ENCODE measurements around the gene FGFR4. TPM values are rescaled to one million over a fixed set of nuclear protein-coding genes. Genes with fewer than 3 reads are reported as not detected.
A peak's percentile ranks its signal among the peaks of the same experiment; 100 is the strongest.

Gene FGFR4
- polyA plus RNA-seq, 2 donors = 1.3 to 1.4 TPM

DNA sequence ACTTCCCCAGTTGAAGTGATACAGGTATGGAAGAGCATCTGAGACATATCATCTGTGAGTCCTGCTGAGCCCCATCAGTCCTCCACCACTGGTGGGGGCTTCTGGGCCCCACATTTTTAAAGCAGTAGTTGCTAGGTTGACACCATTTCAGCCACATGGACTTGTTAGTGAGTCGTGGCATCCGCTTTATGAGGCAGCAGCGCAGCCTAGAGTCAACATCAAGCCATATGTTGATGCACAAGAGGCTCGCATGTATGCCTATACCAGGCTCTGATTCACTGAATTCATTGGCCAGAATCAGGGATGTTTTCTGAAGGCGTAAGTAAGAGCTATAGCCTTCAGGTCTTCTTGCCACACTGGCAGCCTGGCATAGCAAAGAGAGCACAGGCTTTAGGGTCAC, 37.4 kb upstream of the FGFR4 start:
- Histone ChIP-seq H3K27me3 (ENCODE audit: control insufficient read depth in 1 of 2, insufficient read depth in 2 of 2, low read length in 2 of 2) (no peaks in the 10 kb centered on the region), H3K9me3 (ENCODE audit: control insufficient read depth in 2 of 2, insufficient read depth in 1 of 2, low read depth in 1 of 2, low read length in 1 of 2) (no peaks in the 10 kb centered on the region), H3K27ac (ENCODE audit: low read depth in 2 of 2, low read length in 1 of 2) (peak overlapping the region in 1 of 2 donors; percentile 24), H3K4me1 (ENCODE audit: control insufficient read depth in 2 of 2, insufficient read depth in 2 of 2, low read length in 1 of 2) (peaks cover 0 to 3% of the 10 kb centered on the region in 2 donors), H3K4me3 (ENCODE audit: low read depth in 1 of 2, low read length in 2 of 2) (no peak overlapping the region), H3K36me3 (ENCODE audit: control insufficient read depth in 2 of 2, insufficient read depth in 2 of 2, low read length in 1 of 2) (peaks cover 2 to 8% of the 10 kb centered on the region in 2 donors)
- 95 to 97% methylated on average over 5 of the region's 5 CpGs for WGBS, 2 donors

DNA sequence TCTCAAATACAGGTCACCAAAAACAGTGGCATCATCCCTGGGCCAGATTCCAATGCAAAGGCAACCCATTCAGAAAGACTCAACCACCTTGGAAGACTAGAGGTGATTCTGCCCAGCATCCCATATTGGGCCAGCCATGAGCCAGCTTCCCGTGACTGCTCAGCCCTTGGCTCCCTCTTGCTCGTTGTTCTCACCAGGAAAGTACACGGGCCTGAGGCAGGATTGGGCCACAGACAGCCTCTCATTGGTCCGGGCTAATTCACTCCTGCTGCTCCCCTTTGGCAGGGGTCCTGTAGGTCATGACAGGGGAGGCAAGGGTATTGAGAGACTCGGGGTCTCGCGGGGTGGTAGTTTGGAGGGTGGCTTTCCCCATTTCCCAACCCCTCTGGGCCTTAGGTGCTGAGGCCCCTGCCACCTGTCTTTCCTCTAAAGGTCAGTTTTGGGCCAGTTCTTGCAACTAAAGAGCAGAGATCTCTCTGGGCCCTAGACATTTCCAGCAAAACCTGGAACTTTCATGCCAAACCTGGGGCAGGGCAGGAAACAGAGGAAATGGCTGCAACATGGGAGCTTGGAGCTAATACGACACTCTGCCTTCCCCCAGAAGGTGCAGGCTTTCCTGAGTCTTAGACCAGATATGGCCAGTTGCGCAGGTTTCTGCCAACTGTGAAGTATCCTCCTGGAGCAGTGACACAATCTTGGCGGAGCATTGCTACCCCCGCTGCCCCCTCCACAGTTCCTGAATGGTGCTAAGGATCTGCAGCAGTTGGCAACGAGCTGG, 22.0 kb upstream of the FGFR4 start:
- Histone ChIP-seq H3K4me3 (ENCODE audit: low read depth in 1 of 2, low read length in 2 of 2) (no peak overlapping the region), H3K4me1 (ENCODE audit: control insufficient read depth in 2 of 2, insufficient read depth in 2 of 2, low read length in 1 of 2) (no peaks in the 10 kb centered on the region), H3K27ac (ENCODE audit: low read depth in 2 of 2, low read length in 1 of 2) (no peak overlapping the region), H3K9me3 (ENCODE audit: control insufficient read depth in 2 of 2, insufficient read depth in 1 of 2, low read depth in 1 of 2, low read length in 1 of 2) (no peaks in the 10 kb centered on the region), H3K36me3 (ENCODE audit: control insufficient read depth in 2 of 2, insufficient read depth in 2 of 2, low read length in 1 of 2) (peaks cover 4 to 9% of the 10 kb centered on the region in 2 donors), H3K27me3 (ENCODE audit: control insufficient read depth in 1 of 2, insufficient read depth in 2 of 2, low read length in 2 of 2) (no peaks in the 10 kb centered on the region)
- WGBS, 2 donors = 83 to 87% methylated on average over 12 of the region's 12 CpGs

- WGBS, 2 donors = 82 to 83% methylated on average over 6 of the region's 6 CpGs
- no peak overlapping the region for H3K27ac ChIP-seq (ENCODE audit: low read depth in 2 of 2, low read length in 1 of 2)
- H3K9me3 ChIP-seq (ENCODE audit: control insufficient read depth in 2 of 2, insufficient read depth in 1 of 2, low read depth in 1 of 2, low read length in 1 of 2) = no peaks in the 10 kb centered on the region
- no peak overlapping the region for H3K4me3 ChIP-seq (ENCODE audit: low read depth in 1 of 2, low read length in 2 of 2)
- H3K36me3 ChIP-seq (ENCODE audit: control insufficient read depth in 2 of 2, insufficient read depth in 2 of 2, low read length in 1 of 2) = peaks cover 4 to 9% of the 10 kb centered on the region in 2 donors
- no peaks in the 10 kb centered on the region for H3K4me1 ChIP-seq (ENCODE audit: control insufficient read depth in 2 of 2, insufficient read depth in 2 of 2, low read length in 1 of 2)
- no peaks in the 10 kb centered on the region for H3K27me3 ChIP-seq (ENCODE audit: control insufficient read depth in 1 of 2, insufficient read depth in 2 of 2, low read length in 2 of 2)
Observed at GRCh38 chr5:177065491-177065890, 21.2 kb upstream of the FGFR4 start.

- Histone ChIP-seq H3K4me3 (ENCODE audit: low read depth in 1 of 2, low read length in 2 of 2) (no peak overlapping the region), H3K27ac (ENCODE audit: low read depth in 2 of 2, low read length in 1 of 2) (no peak overlapping the region), H3K9me3 (ENCODE audit: control insufficient read depth in 2 of 2, insufficient read depth in 1 of 2, low read depth in 1 of 2, low read length in 1 of 2) (no peaks in the 10 kb centered on the region), H3K27me3 (ENCODE audit: control insufficient read depth in 1 of 2, insufficient read depth in 2 of 2, low read length in 2 of 2) (no peaks in the 10 kb centered on the region), H3K4me1 (ENCODE audit: control insufficient read depth in 2 of 2, insufficient read depth in 2 of 2, low read length in 1 of 2) (no peaks in the 10 kb centered on the region), H3K36me3 (ENCODE audit: control insufficient read depth in 2 of 2, insufficient read depth in 2 of 2, low read length in 1 of 2) (peaks cover 4 to 9% of the 10 kb centered on the region in 2 donors)
- 94 to 97% methylated on average over 2 of the region's 2 CpGs for WGBS, 2 donors
Observed at GRCh38 chr5:177066224-177066623, 20.5 kb upstream of the FGFR4 start.

- peaks cover 4 to 9% of the 10 kb centered on the region in 2 donors for H3K36me3 ChIP-seq (ENCODE audit: control insufficient read depth in 2 of 2, insufficient read depth in 2 of 2, low read length in 1 of 2)
- WGBS, 2 donors = 97% methylated on average over 5 of the region's 5 CpGs
- H3K27me3 ChIP-seq (ENCODE audit: control insufficient read depth in 1 of 2, insufficient read depth in 2 of 2, low read length in 2 of 2) = no peaks in the 10 kb centered on the region
- no peak overlapping the region for H3K4me3 ChIP-seq (ENCODE audit: low read depth in 1 of 2, low read length in 2 of 2)
- H3K27ac ChIP-seq (ENCODE audit: low read depth in 2 of 2, low read length in 1 of 2) = no peak overlapping the region
- no peaks in the 10 kb centered on the region for H3K4me1 ChIP-seq (ENCODE audit: control insufficient read depth in 2 of 2, insufficient read depth in 2 of 2, low read length in 1 of 2)
- H3K9me3 ChIP-seq (ENCODE audit: control insufficient read depth in 2 of 2, insufficient read depth in 1 of 2, low read depth in 1 of 2, low read length in 1 of 2) = no peaks in the 10 kb centered on the region
Observed at GRCh38 chr5:177067503-177067902, 19.2 kb upstream of the FGFR4 start.

- Histone ChIP-seq H3K4me1 (ENCODE audit: control insufficient read depth in 2 of 2, insufficient read depth in 2 of 2, low read length in 1 of 2) (no peaks in the 10 kb centered on the region), H3K27ac (ENCODE audit: low read depth in 2 of 2, low read length in 1 of 2) (no peak overlapping the region), H3K27me3 (ENCODE audit: control insufficient read depth in 1 of 2, insufficient read depth in 2 of 2, low read length in 2 of 2) (no peaks in the 10 kb centered on the region), H3K36me3 (ENCODE audit: control insufficient read depth in 2 of 2, insufficient read depth in 2 of 2, low read length in 1 of 2) (peaks cover 0 to 2% of the 10 kb centered on the region in 2 donors), H3K9me3 (ENCODE audit: control insufficient read depth in 2 of 2, insufficient read depth in 1 of 2, low read depth in 1 of 2, low read length in 1 of 2) (no peaks in the 10 kb centered on the region), H3K4me3 (ENCODE audit: low read depth in 1 of 2, low read length in 2 of 2) (no peak overlapping the region)
- 91 to 96% methylated on average over 6 of the region's 6 CpGs for WGBS, 2 donors
Observed at GRCh38 chr5:177070536-177071191, 16.1 kb upstream of the FGFR4 start.

DNA sequence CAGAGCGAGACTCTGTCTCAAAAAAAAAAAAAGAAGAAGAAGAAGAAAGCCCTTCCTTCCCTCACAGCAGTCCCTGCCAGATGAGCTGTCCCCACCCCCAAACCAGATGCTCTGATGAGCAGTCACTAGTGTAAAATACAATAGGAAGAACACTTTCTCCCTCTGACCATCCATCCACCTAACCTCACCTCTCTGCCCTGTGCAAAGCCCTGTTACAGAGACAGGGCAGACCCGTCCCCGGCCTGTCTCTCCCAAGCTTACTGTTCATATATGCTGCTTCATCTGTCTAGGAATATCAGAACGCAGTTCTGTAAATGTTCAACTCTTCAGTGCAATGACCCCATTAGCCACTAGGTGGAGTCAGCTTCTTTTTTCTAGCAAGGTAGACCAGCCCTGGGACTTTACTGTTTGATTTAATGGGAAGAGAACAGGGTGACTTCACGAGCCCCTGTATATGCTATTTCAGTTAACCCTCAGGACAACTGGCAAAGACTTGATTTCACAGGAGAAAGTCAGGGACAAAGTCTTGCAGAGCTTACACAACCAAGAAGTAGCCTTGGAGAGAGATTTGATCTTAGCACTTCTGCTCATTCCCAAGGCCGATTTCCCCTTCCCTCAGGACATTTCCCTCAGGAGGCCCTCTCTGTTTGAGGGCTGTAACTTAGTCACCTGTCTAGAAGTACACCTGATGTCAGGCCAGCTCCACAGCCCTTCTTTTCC, 14.9 kb upstream of the FGFR4 start:
- 19 to 21% methylated on average over 5 to 6 of the region's 6 CpGs for WGBS, 2 donors

DNA sequence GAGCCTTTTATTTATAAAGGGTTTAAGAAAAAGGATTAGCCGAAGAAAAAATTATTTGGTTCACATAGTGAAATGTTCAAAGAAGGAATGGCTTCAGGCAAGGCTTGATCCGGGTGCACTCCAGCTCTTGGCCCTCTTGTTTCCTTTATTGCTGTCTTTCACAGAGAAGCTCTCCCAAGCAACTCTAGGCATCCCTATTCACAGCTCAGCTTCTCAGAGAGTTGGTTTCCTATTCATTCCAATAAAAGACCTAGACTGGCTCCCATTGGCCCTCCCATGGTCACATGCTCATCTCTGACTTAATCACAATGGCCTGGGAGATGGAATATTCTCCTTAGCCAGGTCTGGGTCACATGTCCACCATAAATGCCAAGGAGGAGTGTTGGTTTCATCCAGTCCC, 9.4 kb upstream of the FGFR4 start:
- Histone ChIP-seq H3K36me3 (ENCODE audit: control insufficient read depth in 2 of 2, insufficient read depth in 2 of 2, low read length in 1 of 2) (no peaks in the 10 kb centered on the region), H3K9me3 (ENCODE audit: control insufficient read depth in 2 of 2, insufficient read depth in 1 of 2, low read depth in 1 of 2, low read length in 1 of 2) (no peaks in the 10 kb centered on the region), H3K27ac (ENCODE audit: low read depth in 2 of 2, low read length in 1 of 2) (no peak overlapping the region), H3K4me1 (ENCODE audit: control insufficient read depth in 2 of 2, insufficient read depth in 2 of 2, low read length in 1 of 2) (no peaks in the 10 kb centered on the region), H3K4me3 (ENCODE audit: low read depth in 1 of 2, low read length in 2 of 2) (no peak overlapping the region), H3K27me3 (ENCODE audit: control insufficient read depth in 1 of 2, insufficient read depth in 2 of 2, low read length in 2 of 2) (no peaks in the 10 kb centered on the region)
- WGBS, 2 donors = 80 to 84% methylated on average over 2 of the region's 2 CpGs

More for the DNA sequence above, 14.9 kb upstream of the FGFR4 start:
- no peaks in the 10 kb centered on the region for H3K36me3 ChIP-seq (ENCODE audit: control insufficient read depth in 2 of 2, insufficient read depth in 2 of 2, low read length in 1 of 2)
- no peak overlapping the region for H3K27ac ChIP-seq (ENCODE audit: low read depth in 2 of 2, low read length in 1 of 2)
- no peak overlapping the region for H3K4me3 ChIP-seq (ENCODE audit: low read depth in 1 of 2, low read length in 2 of 2)
- no peaks in the 10 kb centered on the region for H3K27me3 ChIP-seq (ENCODE audit: control insufficient read depth in 1 of 2, insufficient read depth in 2 of 2, low read length in 2 of 2)
- no peaks in the 10 kb centered on the region for H3K4me1 ChIP-seq (ENCODE audit: control insufficient read depth in 2 of 2, insufficient read depth in 2 of 2, low read length in 1 of 2)
- H3K9me3 ChIP-seq (ENCODE audit: control insufficient read depth in 2 of 2, insufficient read depth in 1 of 2, low read depth in 1 of 2, low read length in 1 of 2) = no peaks in the 10 kb centered on the region

DNA sequence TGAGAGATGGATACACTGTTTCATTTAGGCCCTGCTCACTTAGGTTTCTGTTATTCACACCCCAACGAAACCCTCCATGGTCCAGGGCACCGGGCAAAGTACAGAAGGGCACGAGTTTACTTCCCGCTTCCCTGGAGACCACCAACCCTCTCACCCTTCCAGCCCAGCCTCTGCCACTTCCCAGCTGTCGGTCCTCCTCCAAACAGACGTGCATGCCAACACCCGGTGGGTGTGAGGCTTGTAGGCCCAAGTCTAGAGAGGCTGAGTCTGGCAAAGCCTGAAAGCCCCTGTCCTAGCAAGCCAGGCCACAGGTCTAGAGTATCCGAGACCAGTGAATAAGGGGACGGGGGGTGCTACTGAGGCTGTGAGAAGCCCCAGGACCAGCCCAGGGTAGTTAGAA, 7.1 kb upstream of the FGFR4 start:
- H3K27me3 ChIP-seq (ENCODE audit: control insufficient read depth in 1 of 2, insufficient read depth in 2 of 2, low read length in 2 of 2) = no peaks in the 10 kb centered on the region
- H3K27ac ChIP-seq (ENCODE audit: low read depth in 2 of 2, low read length in 1 of 2) = no peak overlapping the region
- WGBS, 2 donors = 76 to 78% methylated on average over 9 of the region's 9 CpGs
- H3K4me3 ChIP-seq (ENCODE audit: low read depth in 1 of 2, low read length in 2 of 2) = no peak overlapping the region
- H3K36me3 ChIP-seq (ENCODE audit: control insufficient read depth in 2 of 2, insufficient read depth in 2 of 2, low read length in 1 of 2) = no peaks in the 10 kb centered on the region
- no peaks in the 10 kb centered on the region for H3K9me3 ChIP-seq (ENCODE audit: control insufficient read depth in 2 of 2, insufficient read depth in 1 of 2, low read depth in 1 of 2, low read length in 1 of 2)
- H3K4me1 ChIP-seq (ENCODE audit: control insufficient read depth in 2 of 2, insufficient read depth in 2 of 2, low read length in 1 of 2) = no peaks in the 10 kb centered on the region
